Liver (tissue), 9 donors: ENCODE data around the gene MVB12B. TPM values are rescaled to one million over a fixed set of nuclear protein-coding genes. Genes with fewer than 3 reads are reported as not detected.

Experiments
- DNase-seq: peaks from one replicate; pipeline ENCODE4 v3.0.0-alpha.2; 2017; ENCODE audit warnings: low spot score
- H3K27ac ChIP-seq, 2 donors: one replicate each; pipeline ENCODE4 v1.7.0; 2013; ENCODE audit warnings: inconsistent platforms in 2 of 2, low read length in 2 of 2, control low read depth in 1 of 2, low read depth in 1 of 2, mild to moderate bottlenecking in 1 of 2
- H3K27me3 ChIP-seq, 4 donors: one replicate each; pipeline versions ENCODE4 v1.6.1 to v1.7.0; 2013; ENCODE audit warnings: low read length in 3 of 4, inconsistent platforms in 1 of 4, mild to moderate bottlenecking in 1 of 4, moderate library complexity in 1 of 4; ENCODE audit not compliant: control insufficient read depth in 4 of 4, insufficient read depth in 4 of 4
- H3K36me3 ChIP-seq, 4 donors: one replicate each; pipeline versions ENCODE4 v1.6.1 to v1.7.0; 2013; ENCODE audit warnings: low read length in 3 of 4, mild to moderate bottlenecking in 3 of 4, low read depth in 1 of 4, moderate library complexity in 1 of 4; ENCODE audit not compliant: control insufficient read depth in 4 of 4, insufficient read depth in 3 of 4
- H3K4me1 ChIP-seq, 4 donors: one replicate each; pipeline versions ENCODE4 v1.6.1 to v1.7.0; 2013; ENCODE audit warnings: low read length in 3 of 4, mild to moderate bottlenecking in 3 of 4, moderate library complexity in 1 of 4; ENCODE audit not compliant: control insufficient read depth in 4 of 4, insufficient read depth in 4 of 4
- H3K4me3 ChIP-seq, 3 donors: one replicate each; pipeline versions ENCODE4 v1.6.1 to v1.7.0; 2013; ENCODE audit warnings: low read length in 3 of 3, control low read depth in 1 of 3, low read depth in 1 of 3, mild to moderate bottlenecking in 1 of 3
- H3K9ac ChIP-seq, 2 donors: one replicate each; pipeline ENCODE4 v1.7.0; 2013; ENCODE audit warnings: low read length in 2 of 2, mild to moderate bottlenecking in 2 of 2, moderate library complexity in 2 of 2, control low read depth in 1 of 2, low read depth in 1 of 2
- H3K9me3 ChIP-seq, 4 donors: one replicate each; pipeline versions ENCODE4 v1.6.1 to v1.7.0; 2013; ENCODE audit warnings: low read length in 3 of 4; ENCODE audit not compliant: control insufficient read depth in 4 of 4
- EGR1 ChIP-seq, 2 donors: IDR thresholded peaks; 2 replicates each; pipeline ENCODE4 v1.6.1; 2016 to 2018; ENCODE audit warnings: antibody characterized with exemption in 2 of 2, low read depth in 2 of 2
- FOXA2 ChIP-seq: IDR thresholded peaks from 2 replicates; pipeline ENCODE4 v1.6.1; 2016; ENCODE audit warnings: antibody characterized with exemption
- HNF4A ChIP-seq, 2 donors: conservative IDR thresholded peaks; 2 replicates each; pipeline ENCODE4 v1.6.1; 2016; ENCODE audit warnings: antibody characterized with exemption in 2 of 2, mild to moderate bottlenecking in 2 of 2
- HNF4G ChIP-seq: IDR thresholded peaks from 2 replicates; pipeline ENCODE4 v1.6.1; 2016; ENCODE audit warnings: antibody characterized with exemption
- JUND ChIP-seq, 2 donors: IDR thresholded peaks; 2 replicates each; pipeline ENCODE4 v1.6.1; 2016; ENCODE audit warnings: antibody characterized with exemption in 2 of 2
- NR2F2 ChIP-seq: IDR thresholded peaks from 2 replicates; pipeline ENCODE4 v1.6.1; 2016; ENCODE audit warnings: antibody characterized with exemption
- RXRA ChIP-seq, 2 donors: IDR thresholded peaks; 2 replicates each; pipeline ENCODE4 v1.6.1; 2017 to 2018; ENCODE audit warnings: antibody characterized with exemption in 2 of 2, mild to moderate bottlenecking in 1 of 2
- SP1 ChIP-seq: IDR thresholded peaks from 2 replicates; pipeline ENCODE4 v1.6.1; 2018; ENCODE audit warnings: antibody characterized with exemption, mild to moderate bottlenecking
- YY1 ChIP-seq: IDR thresholded peaks from 2 replicates; pipeline ENCODE4 v1.6.1; 2016; ENCODE audit warnings: antibody characterized with exemption, mild to moderate bottlenecking
- WGBS: extraction: QIAGEN DNeasy Blood & Tissue Kit; methylation state at CpG from one replicate; pipeline ENCODE4 v1.1.7; 2013; 5-methylcytosine and 5-hydroxymethylcytosine counted together
- polyA plus RNA-seq, 2 donors: library from polyadenylated mRNA; stranded (reverse) in 1 of 2; unstranded in 1 of 2; fragments of 200-250 nt in 1 of 2; fragments of >200 nt in 1 of 2; fragmentation: Nextera tagmentation in 1 of 2; extraction: Ambion mirVana in 1 of 2; gene quantifications; one replicate each; pipeline versions ENCODE4 v1.2.1 to v1.2.3, GENCODE V29; 2013 to 2015
- total RNA-seq, 2 donors: library from RNA; depleted of rRNA; stranded (reverse); fragments of >200 nt; gene quantifications; one replicate each; pipeline ENCODE4 v1.2.3, GENCODE V29; 2014
- TF ChIP-seq, protein P1 (sequence below): IDR thresholded peaks from 2 replicates; pipeline ENCODE4 v1.6.1; 2016; ENCODE audit warnings: antibody characterized with exemption, mild to moderate bottlenecking
- TF ChIP-seq, protein P2 (sequence below): IDR thresholded peaks from 2 replicates; pipeline ENCODE4 v1.6.1; 2016; ENCODE audit warnings: antibody characterized with exemption
- TF ChIP-seq, protein P3 (sequence below): fragments of 150-350 bp; IDR thresholded peaks from 2 replicates; pipeline ENCODE4 v1.5.1; 2017; ENCODE audit warnings: improper control_type of control experiment, low read depth, low read length; ENCODE audit not compliant: missing input control
- donor health status: healthy.
- donor health status: healthy.
- donor health status: healthy.
- donor health status: healthy.
- donor health status: healthy.

MVB12B gene
- total and polyA plus RNA-seq, 4 donors, result 5.3 to 12.4 (median 8.4) TPM

DNA sequence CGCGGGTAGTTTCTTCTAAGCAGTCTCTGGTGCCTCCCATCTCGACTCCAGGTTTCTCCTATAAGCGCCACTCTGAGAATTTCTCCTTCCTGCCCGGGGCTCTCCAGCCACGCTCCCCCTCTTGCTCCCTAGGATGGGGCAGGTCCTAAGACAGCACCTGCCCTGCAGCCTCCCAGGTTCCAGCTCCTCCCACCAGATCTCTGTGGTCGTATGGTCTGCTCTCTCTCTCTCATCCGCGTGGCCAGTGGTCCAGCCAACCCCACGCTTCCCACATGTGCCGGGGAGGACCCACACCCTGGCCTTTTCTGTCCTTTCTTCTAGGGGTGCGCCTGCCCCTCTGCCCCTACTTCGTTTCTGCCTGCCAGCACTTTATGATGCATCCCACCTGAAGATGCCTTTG lies 40.5 kb downstream of the MVB12B start:
- peaks cover 0 to 2% (median 0%) of the 10 kb centered on the region in 4 donors for H3K36me3 ChIP-seq
- no peak overlapping the region for H3K27ac ChIP-seq
- peaks cover 0 to under 1% (median 0%) of the 10 kb centered on the region in 4 donors for H3K9me3 ChIP-seq
- TF ChIP-seq SP1 (no peak), RXRA (IDR thresholded peaks at IDR 0.05) (no peak), FOXA2 (no peak), EGR1 (IDR thresholded peaks at IDR 0.05; ENCODE audit: low read depth in 2 of 2) (no peak), HNF4A (conservative IDR thresholded peaks at IDR 0.05) (no peak), NR2F2 (no peak), JUND (IDR thresholded peaks at IDR 0.05) (no peak)
- TF ChIP-seq, protein P1, sequence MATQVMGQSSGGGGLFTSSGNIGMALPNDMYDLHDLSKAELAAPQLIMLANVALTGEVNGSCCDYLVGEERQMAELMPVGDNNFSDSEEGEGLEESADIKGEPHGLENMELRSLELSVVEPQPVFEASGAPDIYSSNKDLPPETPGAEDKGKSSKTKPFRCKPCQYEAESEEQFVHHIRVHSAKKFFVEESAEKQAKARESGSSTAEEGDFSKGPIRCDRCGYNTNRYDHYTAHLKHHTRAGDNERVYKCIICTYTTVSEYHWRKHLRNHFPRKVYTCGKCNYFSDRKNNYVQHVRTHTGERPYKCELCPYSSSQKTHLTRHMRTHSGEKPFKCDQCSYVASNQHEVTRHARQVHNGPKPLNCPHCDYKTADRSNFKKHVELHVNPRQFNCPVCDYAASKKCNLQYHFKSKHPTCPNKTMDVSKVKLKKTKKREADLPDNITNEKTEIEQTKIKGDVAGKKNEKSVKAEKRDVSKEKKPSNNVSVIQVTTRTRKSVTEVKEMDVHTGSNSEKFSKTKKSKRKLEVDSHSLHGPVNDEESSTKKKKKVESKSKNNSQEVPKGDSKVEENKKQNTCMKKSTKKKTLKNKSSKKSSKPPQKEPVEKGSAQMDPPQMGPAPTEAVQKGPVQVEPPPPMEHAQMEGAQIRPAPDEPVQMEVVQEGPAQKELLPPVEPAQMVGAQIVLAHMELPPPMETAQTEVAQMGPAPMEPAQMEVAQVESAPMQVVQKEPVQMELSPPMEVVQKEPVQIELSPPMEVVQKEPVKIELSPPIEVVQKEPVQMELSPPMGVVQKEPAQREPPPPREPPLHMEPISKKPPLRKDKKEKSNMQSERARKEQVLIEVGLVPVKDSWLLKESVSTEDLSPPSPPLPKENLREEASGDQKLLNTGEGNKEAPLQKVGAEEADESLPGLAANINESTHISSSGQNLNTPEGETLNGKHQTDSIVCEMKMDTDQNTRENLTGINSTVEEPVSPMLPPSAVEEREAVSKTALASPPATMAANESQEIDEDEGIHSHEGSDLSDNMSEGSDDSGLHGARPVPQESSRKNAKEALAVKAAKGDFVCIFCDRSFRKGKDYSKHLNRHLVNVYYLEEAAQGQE, result no peak
- H3K9ac ChIP-seq, result no peak overlapping the region
- H3K27me3 ChIP-seq, result no peaks in the 10 kb centered on the region
- H3K4me3 ChIP-seq, result no peak overlapping the region
- no peak for DNase-seq
- H3K4me1 ChIP-seq, result peaks cover 0 to 9% (median 4%) of the 10 kb centered on the region in 4 donors
- 90% methylated on average over 13 of the region's 13 CpGs for WGBS

DNA sequence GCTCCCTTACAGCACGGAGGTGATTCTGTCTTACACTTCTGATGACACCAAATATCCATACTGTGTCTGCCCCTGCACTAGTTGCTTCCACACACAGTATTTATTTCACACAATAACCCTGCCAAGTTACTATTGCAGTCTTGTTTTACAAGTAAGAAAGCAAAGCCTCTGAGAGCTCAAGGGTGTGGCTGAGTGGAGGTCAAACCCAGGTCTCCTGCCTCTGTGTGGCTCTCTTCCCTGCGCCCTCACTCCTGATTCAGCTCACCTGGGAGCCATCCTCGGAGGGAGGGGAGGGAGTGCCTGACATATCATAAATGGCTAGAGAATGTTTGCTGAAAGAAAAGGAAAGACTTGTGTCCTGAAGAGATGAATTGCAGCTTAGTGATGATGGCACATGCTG lies 41.0 kb downstream of the MVB12B start:
- peaks cover 0 to 9% (median 4%) of the 10 kb centered on the region in 4 donors for H3K4me1 ChIP-seq
- H3K9me3 ChIP-seq, result no peaks in the 10 kb centered on the region
- 74% methylated on average over 3 of the region's 3 CpGs for WGBS
- TF ChIP-seq YY1 (no peak), HNF4G (no peak)
- TF ChIP-seq, protein P2, sequence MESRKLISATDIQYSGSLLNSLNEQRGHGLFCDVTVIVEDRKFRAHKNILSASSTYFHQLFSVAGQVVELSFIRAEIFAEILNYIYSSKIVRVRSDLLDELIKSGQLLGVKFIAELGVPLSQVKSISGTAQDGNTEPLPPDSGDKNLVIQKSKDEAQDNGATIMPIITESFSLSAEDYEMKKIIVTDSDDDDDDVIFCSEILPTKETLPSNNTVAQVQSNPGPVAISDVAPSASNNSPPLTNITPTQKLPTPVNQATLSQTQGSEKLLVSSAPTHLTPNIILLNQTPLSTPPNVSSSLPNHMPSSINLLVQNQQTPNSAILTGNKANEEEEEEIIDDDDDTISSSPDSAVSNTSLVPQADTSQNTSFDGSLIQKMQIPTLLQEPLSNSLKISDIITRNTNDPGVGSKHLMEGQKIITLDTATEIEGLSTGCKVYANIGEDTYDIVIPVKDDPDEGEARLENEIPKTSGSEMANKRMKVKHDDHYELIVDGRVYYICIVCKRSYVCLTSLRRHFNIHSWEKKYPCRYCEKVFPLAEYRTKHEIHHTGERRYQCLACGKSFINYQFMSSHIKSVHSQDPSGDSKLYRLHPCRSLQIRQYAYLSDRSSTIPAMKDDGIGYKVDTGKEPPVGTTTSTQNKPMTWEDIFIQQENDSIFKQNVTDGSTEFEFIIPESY, result no peak
- TF ChIP-seq, protein P3, sequence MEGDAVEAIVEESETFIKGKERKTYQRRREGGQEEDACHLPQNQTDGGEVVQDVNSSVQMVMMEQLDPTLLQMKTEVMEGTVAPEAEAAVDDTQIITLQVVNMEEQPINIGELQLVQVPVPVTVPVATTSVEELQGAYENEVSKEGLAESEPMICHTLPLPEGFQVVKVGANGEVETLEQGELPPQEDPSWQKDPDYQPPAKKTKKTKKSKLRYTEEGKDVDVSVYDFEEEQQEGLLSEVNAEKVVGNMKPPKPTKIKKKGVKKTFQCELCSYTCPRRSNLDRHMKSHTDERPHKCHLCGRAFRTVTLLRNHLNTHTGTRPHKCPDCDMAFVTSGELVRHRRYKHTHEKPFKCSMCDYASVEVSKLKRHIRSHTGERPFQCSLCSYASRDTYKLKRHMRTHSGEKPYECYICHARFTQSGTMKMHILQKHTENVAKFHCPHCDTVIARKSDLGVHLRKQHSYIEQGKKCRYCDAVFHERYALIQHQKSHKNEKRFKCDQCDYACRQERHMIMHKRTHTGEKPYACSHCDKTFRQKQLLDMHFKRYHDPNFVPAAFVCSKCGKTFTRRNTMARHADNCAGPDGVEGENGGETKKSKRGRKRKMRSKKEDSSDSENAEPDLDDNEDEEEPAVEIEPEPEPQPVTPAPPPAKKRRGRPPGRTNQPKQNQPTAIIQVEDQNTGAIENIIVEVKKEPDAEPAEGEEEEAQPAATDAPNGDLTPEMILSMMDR, result no peak
- H3K27ac ChIP-seq, result no peak overlapping the region
- H3K36me3 ChIP-seq, result peaks cover 0 to 2% (median 0%) of the 10 kb centered on the region in 4 donors
- DNase-seq, result no peak
- no peak overlapping the region for H3K4me3 ChIP-seq
- no peak overlapping the region for H3K9ac ChIP-seq
- H3K27me3 ChIP-seq, result no peaks in the 10 kb centered on the region
